Hepatic stellate cell (primary cell): ENCODE measurements around the gene CNOT6L.
"Not testable (repeated sequence)": the region's sequence is repeated elsewhere in the genome, so short reads cannot be mapped to it uniquely, and the experiment has no call there.

ENCODE experiments used
- DNase-seq: peaks from one replicate; pipeline ENCODE4 v3.0.0; 2011; ENCODE audit warnings: low spot score

CNOT6L gene

GRCh38 chr4:77818602-77819403 is at the start of gene CNOT6L:
Gene CNOT6L (minus strand): TSS chr4:77819368. CDS start chr4:77819308, 60 bp downstream.
- peak; percentile 46 for DNase-seq

GRCh38 chr4:77865259-77865658 is 46.1 kb upstream of the CNOT6L start:
- no peak for DNase-seq

- DNase-seq = not testable (repeated sequence)
These were observed 44.2 kb upstream of the CNOT6L start for GRCh38 chr4:77863341-77863740.

- DNase-seq = peak; percentile 75
These were observed 43.5 kb upstream of the CNOT6L start, which contains the start of gene MRPL1 for GRCh38 chr4:77862478-77863216. Gene MRPL1 (plus strand): TSS chr4:77862830. CDS start chr4:77862849, 19 bp downstream.

GRCh38 chr4:77861495-77861894 is 42.3 kb upstream of the CNOT6L start:
- DNase-seq = no peak

GRCh38 chr4:77859256-77859655 is 40.1 kb upstream of the CNOT6L start:
- no peak for DNase-seq

- no peak for DNase-seq
These were observed 37.0 kb upstream of the CNOT6L start for GRCh38 chr4:77856152-77856551.

- DNase-seq = no peak
These were observed 35.4 kb upstream of the CNOT6L start for GRCh38 chr4:77854431-77855111.

GRCh38 chr4:77852892-77853495 is 33.8 kb upstream of the CNOT6L start:
- DNase-seq = no peak

- DNase-seq = no peak
These were observed 30.3 kb upstream of the CNOT6L start for GRCh38 chr4:77849278-77849965.

GRCh38 chr4:77848508-77848907 is 29.3 kb upstream of the CNOT6L start:
- no peak for DNase-seq

- no peak for DNase-seq
These were observed 26.8 kb upstream of the CNOT6L start for GRCh38 chr4:77845929-77846328.

- DNase-seq = no peak
These were observed 26.2 kb upstream of the CNOT6L start for GRCh38 chr4:77845400-77845799.

- DNase-seq = no peak
These were observed 25.2 kb upstream of the CNOT6L start for GRCh38 chr4:77844363-77844762.

GRCh38 chr4:77843628-77844027 is 24.5 kb upstream of the CNOT6L start:
- no peak for DNase-seq

GRCh38 chr4:77834403-77834802 is 15.2 kb upstream of the CNOT6L start:
- DNase-seq = no peak

GRCh38 chr4:77833126-77833724 is 14.1 kb upstream of the CNOT6L start:
- no peak for DNase-seq

GRCh38 chr4:77827343-77827742 is 8.2 kb upstream of the CNOT6L start:
- no peak for DNase-seq

- DNase-seq = no peak
These were observed 7.1 kb upstream of the CNOT6L start for GRCh38 chr4:77826275-77826674.

GRCh38 chr4:77821775-77822174 is 2.6 kb upstream of the CNOT6L start:
- DNase-seq = no peak
